22Rv1 (cell line): ENCODE measurements around the gene MRPL18.

Experiments used
- H3K27ac ChIP-seq: fragments of 450-650 bp; 2 replicates; pipeline ENCODE4 v1.5.1; 2017
- CTCF ChIP-seq: fragments of 450-650 bp; IDR thresholded peaks from 2 replicates; pipeline ENCODE4 v1.5.1; 2017; ENCODE audit warnings: mild to moderate bottlenecking
- ZFX ChIP-seq: fragments of 450-650 bp; IDR thresholded peaks from 2 replicates; pipeline ENCODE4 v1.6.1; 2017; ENCODE audit warnings: antibody characterized with exemption, borderline replicate concordance

Gene MRPL18

DNA sequence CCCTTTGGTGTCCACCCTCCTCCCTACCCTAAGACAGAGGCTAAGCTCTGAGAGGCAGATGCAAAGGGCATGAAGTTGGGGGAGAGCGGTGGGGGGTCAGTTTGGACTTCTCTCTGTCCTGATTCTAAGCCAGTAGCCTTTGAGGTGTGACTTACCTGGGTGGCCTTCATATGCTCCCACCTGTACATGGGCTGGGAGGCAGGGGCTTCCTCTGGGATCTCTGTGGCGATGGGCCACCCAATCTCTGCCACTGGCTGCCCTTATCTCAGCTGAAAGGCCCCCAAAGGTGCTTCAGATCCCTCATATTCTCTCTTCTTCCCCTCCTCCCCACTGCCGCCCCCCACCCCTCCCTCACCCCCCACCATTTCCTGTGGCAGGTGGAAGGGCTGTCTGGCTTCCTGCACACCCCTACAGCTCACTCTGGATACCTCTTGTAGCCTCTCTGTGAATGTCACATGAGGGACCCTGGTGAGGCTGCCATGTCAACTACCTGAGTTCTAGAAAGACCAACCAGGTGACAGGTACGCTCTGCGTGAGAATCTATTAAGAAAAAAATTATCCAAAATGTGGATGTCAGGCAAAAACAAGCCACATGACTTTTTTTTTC, 43.8 kb downstream of the MRPL18 start:
- no peak overlapping the region for H3K27ac ChIP-seq
- TF ChIP-seq CTCF (no peak), ZFX (no peak)

DNA sequence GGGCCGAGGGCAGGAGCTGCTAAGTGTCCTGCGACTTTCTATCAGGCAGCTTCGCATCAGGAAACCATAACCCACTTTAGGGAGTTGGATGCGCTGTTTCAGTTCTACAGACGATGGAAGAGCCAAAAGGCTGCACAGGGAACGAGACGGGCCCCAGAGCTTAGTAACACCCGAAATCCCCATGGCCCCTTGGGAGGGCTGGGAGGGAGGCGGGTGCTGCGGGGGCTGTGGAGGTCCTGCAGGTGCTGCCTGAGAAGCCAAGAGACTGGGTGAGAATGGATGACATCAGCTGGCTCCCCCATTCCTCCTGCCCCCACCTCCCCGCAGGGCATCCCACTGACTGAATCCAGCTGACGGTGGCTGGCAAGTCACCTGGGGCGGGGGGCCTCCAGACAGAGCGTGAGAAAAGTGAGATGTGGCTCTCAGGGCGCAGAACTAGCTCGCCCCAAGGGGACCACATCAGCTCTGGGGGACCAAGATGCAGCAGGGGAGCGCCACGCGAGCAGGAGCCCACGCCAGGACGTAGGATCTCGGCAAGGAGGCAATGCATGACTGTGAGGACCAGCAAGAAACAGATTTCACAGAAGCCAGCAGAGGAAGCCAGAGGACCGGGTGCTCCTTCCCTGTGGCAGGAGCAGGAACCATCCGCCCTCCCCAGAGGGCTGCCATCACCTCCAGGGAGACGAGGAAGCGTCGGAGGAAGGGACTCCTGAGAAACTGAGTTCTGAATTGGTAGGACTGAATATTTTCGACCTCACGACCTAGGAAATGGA, 46.6 kb downstream of the MRPL18 start:
- no peak overlapping the region for H3K27ac ChIP-seq
- TF ChIP-seq CTCF (no peak), ZFX (no peak)

DNA sequence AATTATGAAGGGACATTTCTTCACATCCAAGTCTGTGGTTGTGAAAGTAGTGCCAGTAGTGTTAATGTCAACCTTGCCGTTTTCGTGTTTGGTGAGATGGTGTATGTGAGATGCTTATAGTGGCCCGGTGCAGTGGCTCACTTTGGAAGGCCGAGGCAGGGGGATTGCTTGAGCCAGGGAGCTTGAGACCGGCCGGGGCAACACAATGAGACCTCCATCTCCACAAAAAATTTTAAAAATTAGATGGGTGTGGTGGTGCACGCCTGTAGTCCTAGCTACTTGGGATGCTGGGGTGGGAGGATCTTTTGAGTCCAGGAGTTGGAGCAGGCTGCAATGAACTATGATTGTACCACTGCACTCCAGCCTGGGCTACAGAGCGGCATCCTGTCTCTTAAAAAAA, 47.2 kb downstream of the MRPL18 start:
- H3K27ac ChIP-seq = no peak overlapping the region
- TF ChIP-seq ZFX (no peak), CTCF (no peak)

DNA sequence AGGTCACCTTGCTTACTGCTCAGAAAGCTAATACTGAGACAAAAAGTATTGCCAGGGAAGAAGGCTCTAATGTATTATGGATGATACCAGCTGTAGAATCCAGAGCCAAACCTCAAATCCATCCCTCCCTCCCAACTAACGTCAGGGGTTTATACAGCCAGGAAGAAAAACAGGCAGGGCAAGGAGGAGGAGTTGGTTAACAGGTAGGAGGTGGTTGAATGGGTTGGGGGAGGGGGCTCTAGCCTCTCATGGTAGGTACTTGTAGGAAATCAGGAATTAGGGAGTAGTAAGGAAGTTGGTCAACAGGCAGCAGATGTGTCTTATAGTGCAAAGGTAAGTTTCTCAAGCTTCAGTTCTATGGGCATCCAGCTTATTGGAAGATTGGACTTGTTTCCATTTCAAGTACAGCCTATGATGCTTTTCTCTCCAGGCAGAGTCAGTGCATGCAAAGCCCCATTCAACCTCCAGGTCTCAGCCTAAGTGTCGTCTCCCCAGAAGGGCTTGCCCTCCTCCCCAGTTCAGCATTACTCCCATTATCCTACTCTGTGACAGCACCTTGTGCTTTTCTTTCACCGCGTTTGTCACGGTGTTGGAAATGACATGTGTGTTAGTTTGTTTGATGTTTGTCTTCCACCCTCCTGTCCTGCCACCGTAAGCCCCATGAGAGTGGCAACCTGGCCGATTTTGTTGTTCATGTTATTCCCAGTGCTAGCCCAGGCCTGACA, 47.9 kb downstream of the MRPL18 start:
- no peak overlapping the region for H3K27ac ChIP-seq
- TF ChIP-seq CTCF = no peak
- TF ChIP-seq ZFX = no peak

DNA sequence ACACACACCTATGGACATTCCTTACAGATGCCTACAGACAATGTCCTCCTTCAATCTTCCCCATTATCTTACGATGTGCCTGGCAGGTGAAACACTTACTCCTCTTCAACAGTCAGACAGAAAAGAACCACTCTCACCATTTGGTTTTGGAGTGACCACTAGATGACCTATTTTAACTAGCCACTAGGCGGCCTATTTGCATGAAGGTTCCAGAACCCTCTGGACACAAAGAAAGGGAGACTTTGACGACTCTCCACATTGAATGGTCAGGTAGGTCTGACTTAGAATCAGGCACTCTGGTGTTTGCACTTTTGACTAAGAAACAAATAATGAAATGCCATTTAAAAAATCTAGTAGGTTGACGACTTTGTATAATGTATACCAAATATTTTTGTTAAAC, 51.8 kb downstream of the MRPL18 start:
- H3K27ac ChIP-seq = no peak overlapping the region
- TF ChIP-seq ZFX = no peak
- TF ChIP-seq CTCF = peak; percentile 38

- H3K27ac ChIP-seq = no peak overlapping the region
- no peak for TF ChIP-seq CTCF
- no peak for TF ChIP-seq ZFX
Measured at GRCh38 chr6:159844737-159845645, 54.7 kb downstream of the MRPL18 start.
